Right lobe of liver (tissue), 4 donors: Measurements from ENCODE around the gene EIF1AX.

Source experiments
- POLR2A ChIP-seq: fragments of 450-650 bp; IDR thresholded peaks from one replicate; pipeline ENCODE4 v1.6.1; 2017; ENCODE audit warnings: antibody characterized with exemption, mild to moderate bottlenecking
- TF ChIP-seq, protein P1 (sequence below), 4 donors: fragments of 200-600 bp in 3 of 4; fragments of 450-650 bp in 1 of 4; IDR thresholded peaks; one replicate each; pipeline versions ENCODE4 v1.5.1 to v1.8.0; 2016 to 2022; ENCODE audit warnings: antibody characterized with exemption in 4 of 4, mild to moderate bottlenecking in 2 of 4
- donor health status: DM: no; HTN: no; CAD: no.
- donor health status: DM: no; HTN: no; CAD: no.
- donor health status: DM: no; HTN: yes; CAD: no.

GRCh38 chrX:20173856-20174255 is 32.2 kb upstream of the EIF1AX start:
- TF ChIP-seq POLR2A, result no peak
- TF ChIP-seq, protein P1, sequence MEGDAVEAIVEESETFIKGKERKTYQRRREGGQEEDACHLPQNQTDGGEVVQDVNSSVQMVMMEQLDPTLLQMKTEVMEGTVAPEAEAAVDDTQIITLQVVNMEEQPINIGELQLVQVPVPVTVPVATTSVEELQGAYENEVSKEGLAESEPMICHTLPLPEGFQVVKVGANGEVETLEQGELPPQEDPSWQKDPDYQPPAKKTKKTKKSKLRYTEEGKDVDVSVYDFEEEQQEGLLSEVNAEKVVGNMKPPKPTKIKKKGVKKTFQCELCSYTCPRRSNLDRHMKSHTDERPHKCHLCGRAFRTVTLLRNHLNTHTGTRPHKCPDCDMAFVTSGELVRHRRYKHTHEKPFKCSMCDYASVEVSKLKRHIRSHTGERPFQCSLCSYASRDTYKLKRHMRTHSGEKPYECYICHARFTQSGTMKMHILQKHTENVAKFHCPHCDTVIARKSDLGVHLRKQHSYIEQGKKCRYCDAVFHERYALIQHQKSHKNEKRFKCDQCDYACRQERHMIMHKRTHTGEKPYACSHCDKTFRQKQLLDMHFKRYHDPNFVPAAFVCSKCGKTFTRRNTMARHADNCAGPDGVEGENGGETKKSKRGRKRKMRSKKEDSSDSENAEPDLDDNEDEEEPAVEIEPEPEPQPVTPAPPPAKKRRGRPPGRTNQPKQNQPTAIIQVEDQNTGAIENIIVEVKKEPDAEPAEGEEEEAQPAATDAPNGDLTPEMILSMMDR (IDR thresholded peaks at IDR 0.05), result no peak
